Measurements from ENCODE around the gene PAQR8. TPM values are rescaled to one million over a fixed set of nuclear protein-coding genes. Genes with fewer than 3 reads are reported as not detected.

The PAQR8 gene
- total and polyA plus RNA-seq, 2 of the 13 experiments (the other 11 are each of a cell fraction or from before 2014, with no cell fraction given) = 37.7 to 50.7 TPM

DNA sequence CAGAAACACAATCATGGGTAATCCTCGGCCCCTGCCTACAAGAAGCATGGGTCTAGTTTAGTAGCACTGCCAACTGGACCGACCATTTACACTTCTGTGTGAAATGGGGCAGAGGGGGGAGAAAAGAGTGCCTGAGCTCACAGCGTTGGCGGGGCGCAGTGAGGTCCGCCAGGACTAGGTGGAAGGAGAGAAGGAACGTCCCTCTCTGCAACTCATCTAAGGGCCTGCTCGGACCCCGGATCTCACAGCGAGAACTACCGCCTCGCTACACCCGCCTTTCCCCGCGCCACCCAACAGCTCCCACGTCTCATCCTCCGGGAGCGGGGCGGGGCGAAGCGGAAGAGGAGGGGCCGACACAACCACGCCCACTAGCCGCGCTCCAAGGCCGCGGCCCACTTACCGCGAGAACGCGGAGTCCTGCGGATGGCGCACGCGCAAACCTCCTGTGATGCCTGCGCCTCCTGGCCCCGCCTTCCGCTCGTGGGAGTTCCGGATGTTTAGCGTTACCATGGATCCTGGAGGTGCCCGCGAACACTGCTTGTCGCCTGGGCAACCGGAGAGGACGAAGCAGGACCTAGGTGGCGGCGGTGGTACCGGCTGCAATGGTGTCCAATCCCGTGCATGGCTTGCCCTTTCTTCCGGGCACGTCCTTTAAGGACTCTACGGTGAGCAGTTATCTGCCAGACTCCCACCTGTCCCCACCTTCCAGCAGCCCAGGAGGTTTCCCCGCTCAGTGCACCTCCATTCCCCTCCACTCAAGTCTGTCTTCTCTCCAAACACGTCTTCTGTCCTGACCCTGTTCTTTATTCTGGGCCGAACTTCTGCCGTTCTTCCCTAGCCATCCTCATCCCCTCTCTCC is 58.1 kb downstream of the PAQR8 start, which contains the start of gene EFHC1 (continued):
- TF ChIP-seq ARNTL (CRISPR knock-in tag; IDR thresholded peaks at IDR 0.05) (peak; percentile 84; the same call in 1 of the 2 replicates), U2AF1 (optimal IDR thresholded peaks at IDR 0.05; ENCODE audit: low read depth, low read length) (peak; percentile 15), PLRG1 (conservative IDR thresholded peaks at IDR 0.05) (no peak), SMARCE1 (IDR thresholded peaks at IDR 0.05; ENCODE audit: borderline replicate concordance) (no peak), KDM5A (IDR thresholded peaks at IDR 0.05; ENCODE audit: borderline replicate concordance, low read length) (peak; percentile 26; the same call in 1 of the 2 replicates), CREB1 (IDR thresholded peaks at IDR 0.05) (peak; percentile 35; the same call in 1 of the 2 replicates), CREB1 (CRISPR knock-in tag; IDR thresholded peaks at IDR 0.05) (no peak; the same call in none of the 2 replicates), MZF1 (CRISPR knock-in tag; IDR thresholded peaks at IDR 0.05; ENCODE audit: borderline replicate concordance) (no peak), LCORL (IDR thresholded peaks at IDR 0.05) (no peak), LCORL (CRISPR knock-in tag; IDR thresholded peaks at IDR 0.05) (peak; percentile 68; the same call in 1 of the 2 replicates), ZNF354B (CRISPR knock-in tag; IDR thresholded peaks at IDR 0.05) (no peak), ZNF782 (CRISPR knock-in tag; IDR thresholded peaks at IDR 0.05; ENCODE audit: borderline replicate concordance) (peak; percentile 92), MIER3 (CRISPR knock-in tag; IDR thresholded peaks at IDR 0.05; ENCODE audit: borderline replicate concordance) (peak; percentile 91), NFIC (IDR thresholded peaks at IDR 0.05; ENCODE audit: low read length) (no peak), BRD4 (CRISPR knock-in tag; IDR thresholded peaks at IDR 0.05) (peak; percentile 80; the same call in 1 of the 2 replicates), ZSCAN25 (CRISPR knock-in tag; IDR thresholded peaks at IDR 0.05) (0 out of 2 replicates have a peak, but pooled peaks have one; percentile 45), ZNF510 (CRISPR knock-in tag; IDR thresholded peaks at IDR 0.05; ENCODE audit: low read depth) (peak; percentile 97; the same call in 1 of the 2 replicates), SIN3A (IDR thresholded peaks at IDR 0.05; ENCODE audit: borderline replicate concordance, low read depth, low read length) (peak; percentile 100), SP140L (CRISPR knock-in tag; IDR thresholded peaks at IDR 0.05; ENCODE audit: borderline replicate concordance) (no peak), ZNF737 (CRISPR knock-in tag; IDR thresholded peaks at IDR 0.05; ENCODE audit: borderline replicate concordance) (no peak), SNRNP70 (IDR thresholded peaks at IDR 0.05; ENCODE audit: low read depth, low read length) (no peak)
- TF ChIP-seq, protein P1, sequence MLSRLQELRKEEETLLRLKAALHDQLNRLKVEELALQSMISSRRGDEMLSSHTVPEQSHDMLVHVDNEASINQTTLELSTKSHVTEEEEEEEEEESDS (CRISPR knock-in tag; IDR thresholded peaks at IDR 0.05; ENCODE audit: borderline replicate concordance) = no peak
- TF ChIP-seq, protein P2, sequence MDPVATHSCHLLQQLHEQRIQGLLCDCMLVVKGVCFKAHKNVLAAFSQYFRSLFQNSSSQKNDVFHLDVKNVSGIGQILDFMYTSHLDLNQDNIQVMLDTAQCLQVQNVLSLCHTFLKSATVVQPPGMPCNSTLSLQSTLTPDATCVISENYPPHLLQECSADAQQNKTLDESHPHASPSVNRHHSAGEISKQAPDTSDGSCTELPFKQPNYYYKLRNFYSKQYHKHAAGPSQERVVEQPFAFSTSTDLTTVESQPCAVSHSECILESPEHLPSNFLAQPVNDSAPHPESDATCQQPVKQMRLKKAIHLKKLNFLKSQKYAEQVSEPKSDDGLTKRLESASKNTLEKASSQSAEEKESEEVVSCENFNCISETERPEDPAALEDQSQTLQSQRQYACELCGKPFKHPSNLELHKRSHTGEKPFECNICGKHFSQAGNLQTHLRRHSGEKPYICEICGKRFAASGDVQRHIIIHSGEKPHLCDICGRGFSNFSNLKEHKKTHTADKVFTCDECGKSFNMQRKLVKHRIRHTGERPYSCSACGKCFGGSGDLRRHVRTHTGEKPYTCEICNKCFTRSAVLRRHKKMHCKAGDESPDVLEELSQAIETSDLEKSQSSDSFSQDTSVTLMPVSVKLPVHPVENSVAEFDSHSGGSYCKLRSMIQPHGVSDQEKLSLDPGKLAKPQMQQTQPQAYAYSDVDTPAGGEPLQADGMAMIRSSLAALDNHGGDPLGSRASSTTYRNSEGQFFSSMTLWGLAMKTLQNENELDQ (CRISPR knock-in tag; IDR thresholded peaks at IDR 0.05; ENCODE audit: borderline replicate concordance) = no peak; the same call in 1 of the 2 replicates
- TF ChIP-seq, protein P3, sequence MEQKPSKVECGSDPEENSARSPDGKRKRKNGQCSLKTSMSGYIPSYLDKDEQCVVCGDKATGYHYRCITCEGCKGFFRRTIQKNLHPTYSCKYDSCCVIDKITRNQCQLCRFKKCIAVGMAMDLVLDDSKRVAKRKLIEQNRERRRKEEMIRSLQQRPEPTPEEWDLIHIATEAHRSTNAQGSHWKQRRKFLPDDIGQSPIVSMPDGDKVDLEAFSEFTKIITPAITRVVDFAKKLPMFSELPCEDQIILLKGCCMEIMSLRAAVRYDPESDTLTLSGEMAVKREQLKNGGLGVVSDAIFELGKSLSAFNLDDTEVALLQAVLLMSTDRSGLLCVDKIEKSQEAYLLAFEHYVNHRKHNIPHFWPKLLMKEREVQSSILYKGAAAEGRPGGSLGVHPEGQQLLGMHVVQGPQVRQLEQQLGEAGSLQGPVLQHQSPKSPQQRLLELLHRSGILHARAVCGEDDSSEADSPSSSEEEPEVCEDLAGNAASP (CRISPR knock-in tag; IDR thresholded peaks at IDR 0.05; ENCODE audit: borderline replicate concordance) = peak; percentile 34; the same call in 1 of the 2 replicates
- TF ChIP-seq, protein P4, sequence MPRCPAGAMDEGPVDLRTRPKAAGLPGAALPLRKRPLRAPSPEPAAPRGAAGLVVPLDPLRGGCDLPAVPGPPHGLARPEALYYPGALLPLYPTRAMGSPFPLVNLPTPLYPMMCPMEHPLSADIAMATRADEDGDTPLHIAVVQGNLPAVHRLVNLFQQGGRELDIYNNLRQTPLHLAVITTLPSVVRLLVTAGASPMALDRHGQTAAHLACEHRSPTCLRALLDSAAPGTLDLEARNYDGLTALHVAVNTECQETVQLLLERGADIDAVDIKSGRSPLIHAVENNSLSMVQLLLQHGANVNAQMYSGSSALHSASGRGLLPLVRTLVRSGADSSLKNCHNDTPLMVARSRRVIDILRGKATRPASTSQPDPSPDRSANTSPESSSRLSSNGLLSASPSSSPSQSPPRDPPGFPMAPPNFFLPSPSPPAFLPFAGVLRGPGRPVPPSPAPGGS (CRISPR knock-in tag; IDR thresholded peaks at IDR 0.05) = peak; percentile 30
